ENCODE measurements around the gene TEKT2. TPM values are rescaled to one million over a fixed set of nuclear protein-coding genes. Genes with fewer than 3 reads are reported as not detected.

Gene TEKT2
- total and polyA plus RNA-seq, 2 of the 8 experiments (the other 6 are each of a cell fraction or from before 2014, with no cell fraction given): 1.6 to 1.7 TPM

DNA sequence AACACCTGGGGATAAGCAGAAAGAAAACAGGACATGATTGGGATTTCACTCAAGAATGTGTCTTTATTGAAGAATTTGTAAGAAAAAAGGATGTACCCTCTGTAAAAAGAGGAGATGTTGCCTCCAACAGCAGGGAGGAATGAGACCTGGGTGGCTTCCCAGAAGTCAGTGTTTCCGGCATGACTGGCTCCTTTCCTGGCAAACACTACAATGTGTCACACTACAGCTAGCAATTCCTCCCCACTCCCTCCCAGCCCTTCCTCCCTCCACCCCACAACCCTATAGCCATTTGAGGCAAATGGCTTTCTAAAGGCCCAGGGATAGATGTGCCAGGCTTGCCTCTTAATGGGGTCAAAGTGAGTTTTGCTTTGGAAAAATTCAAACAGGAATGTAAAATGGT is 52.6 kb downstream of the TEKT2 start (continued):
- TF ChIP-seq ATF2 (IDR thresholded peaks at IDR 0.05; ENCODE audit: low read length): no peak
- no peak for TF ChIP-seq SIRT6 (IDR thresholded peaks at IDR 0.05; ENCODE audit: low read length)
- TF ChIP-seq SIN3A (conservative IDR thresholded peaks at IDR 0.05 in 1 of 2, IDR thresholded peaks at IDR 0.05 in 1 of 2; ENCODE audit: low read depth in 1 of 2, low read length in 2 of 2): no peak
- TF ChIP-seq NRF1 (IDR thresholded peaks at IDR 0.05; ENCODE audit: low read depth, low read length): no peak
- TF ChIP-seq MAFK (IDR thresholded peaks at IDR 0.05; ENCODE audit: low read depth, low read length): no peak
- no peak for TF ChIP-seq KDM4A (IDR thresholded peaks at IDR 0.05; ENCODE audit: low read depth, low read length, severe bottlenecking)
- TF ChIP-seq CBX5 (IDR thresholded peaks at IDR 0.05; ENCODE audit: low read depth, low read length): no peak
